ENCODE measurements around the gene PTPRN.

DNA sequence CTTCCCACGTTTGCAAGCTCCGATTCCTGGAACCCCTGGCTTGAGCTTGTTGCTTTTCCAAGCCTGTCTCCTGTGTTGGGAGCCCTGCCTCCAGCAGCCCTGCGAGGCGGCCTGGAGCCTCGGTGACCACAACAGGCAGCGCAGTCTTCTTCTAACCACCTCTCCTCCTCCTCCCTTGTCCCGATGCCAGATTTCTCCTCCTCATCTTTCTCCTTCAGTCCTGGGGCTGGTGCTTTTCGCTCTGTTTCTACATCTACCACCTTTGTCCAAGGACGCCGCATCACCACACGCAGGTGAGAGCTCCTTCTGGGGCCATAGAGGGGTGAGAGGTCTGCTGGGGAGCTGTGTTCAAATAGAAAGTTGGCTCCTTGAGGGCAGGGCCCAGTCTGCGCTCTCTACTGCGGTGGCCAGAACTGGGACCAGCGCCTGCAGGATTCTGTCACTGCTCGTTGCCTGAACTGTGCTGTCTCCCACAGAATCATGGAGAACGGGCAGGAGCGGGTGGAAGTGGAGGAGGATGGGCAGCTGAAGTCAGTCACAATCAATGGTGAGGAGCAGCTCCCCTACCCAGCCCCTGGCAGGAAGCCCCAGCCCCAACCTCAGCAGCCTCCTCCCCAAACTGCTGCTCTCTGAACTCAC, 26.1 kb downstream of the PTPRN start:
- TF ChIP-seq GATA2 (IDR thresholded peaks at IDR 0.05; ENCODE audit: low read depth, low read length): no peak
- no peak for TF ChIP-seq GATA3 (IDR thresholded peaks at IDR 0.05; ENCODE audit: low read depth, low read length)

Measured in SH-SY5Y (cell line).